Fibroblast of lung (primary cell): ENCODE measurements around the gene ANK2. TPM values are rescaled to one million over a fixed set of nuclear protein-coding genes. Genes with fewer than 3 reads are reported as not detected.

Experiments used
- DNase-seq, 2 donors: peaks; one replicate each; pipeline versions ENCODE4 v3.0.0 to v3.0.0-alpha.2; 2010; ENCODE audit warnings: low read depth in 2 of 2
- H2AFZ ChIP-seq: 2 replicates; pipeline ENCODE4 v1.5.1; 2012; ENCODE audit warnings: low read length, control low read depth, inconsistent platforms
- H3K27ac ChIP-seq: 2 replicates; pipeline ENCODE4 v1.5.1; 2011; ENCODE audit warnings: low read length, control low read depth; ENCODE audit not compliant: insufficient read depth
- H3K27me3 ChIP-seq: 2 replicates; pipeline ENCODE4 v1.5.1; 2011; ENCODE audit warnings: mild to moderate bottlenecking, low read length; ENCODE audit not compliant: control insufficient read depth, insufficient read depth
- H3K36me3 ChIP-seq: 2 replicates; pipeline ENCODE4 v1.5.1; 2011; ENCODE audit warnings: low read length; ENCODE audit not compliant: control insufficient read depth, insufficient read depth
- H3K4me1 ChIP-seq: 2 replicates; pipeline ENCODE4 v1.5.1; 2011; ENCODE audit warnings: low read length; ENCODE audit not compliant: control insufficient read depth, insufficient read depth; ENCODE audit errors: extremely low read depth
- H3K4me2 ChIP-seq: 2 replicates; pipeline ENCODE4 v1.5.1; 2011; ENCODE audit warnings: low read length, control low read depth; ENCODE audit not compliant: insufficient read depth; ENCODE audit errors: extremely low read depth
- H3K4me3 ChIP-seq, 4 experiments: fragments of 200-600 bp in 1 of 4; sonication (generic) in 1 of 4; replicated peaks in 1 of 4; 2 replicates each; pipeline ENCODE4 v1.5.1; 2011 to 2016; ENCODE audit warnings: low read length in 4 of 4, low read depth in 3 of 4, mild to moderate bottlenecking in 3 of 4, control low read depth in 2 of 4, inconsistent platforms in 1 of 4, mixed read lengths in 1 of 4; ENCODE audit not compliant: insufficient read depth in 1 of 4; ENCODE audit errors: control extremely low read depth in 1 of 4
- H3K79me2 ChIP-seq: 2 replicates; pipeline ENCODE4 v1.5.1; 2012; ENCODE audit warnings: mild to moderate bottlenecking, low read length, inconsistent platforms; ENCODE audit not compliant: control insufficient read depth, insufficient read depth
- H3K9ac ChIP-seq: 2 replicates; pipeline ENCODE4 v1.5.1; 2011; ENCODE audit warnings: mild to moderate bottlenecking, low read length, control low read depth; ENCODE audit not compliant: insufficient read depth
- H3K9me3 ChIP-seq: 2 replicates; pipeline ENCODE4 v1.5.1; 2012; ENCODE audit warnings: low read depth, low read length; ENCODE audit not compliant: control insufficient read depth, insufficient read depth
- H4K20me1 ChIP-seq: 2 replicates; pipeline ENCODE4 v1.5.1; 2011; ENCODE audit warnings: low read length; ENCODE audit not compliant: control insufficient read depth, insufficient read depth; ENCODE audit errors: extremely low read depth
- CTCF ChIP-seq, 2 donors: IDR thresholded peaks in 1 of 2; conservative IDR thresholded peaks in 1 of 2; 1 replicate in 1 of 2; 2 replicates in 1 of 2; pipeline ENCODE4 v1.5.1; 2011 to 2012; ENCODE audit warnings: low read length in 2 of 2, control low read depth in 1 of 2, inconsistent platforms in 1 of 2, low read depth in 1 of 2, mild to moderate bottlenecking in 1 of 2
- EZH2 ChIP-seq: IDR thresholded peaks from 2 replicates; pipeline ENCODE4 v1.5.1; 2012; ENCODE audit warnings: low read length, control low read depth, mild to moderate bottlenecking; ENCODE audit errors: missing control alignments
- polyA plus RNA-seq, 2 donors: library from polyadenylated mRNA; depleted of rRNA in 1 of 2; stranded (reverse) in 1 of 2; unstranded in 1 of 2; fragments of >200 nt; gene quantifications; 2 replicates each; pipeline ENCODE4 v1.2.1, GENCODE V29; 2011 to 2012; ENCODE audit warnings: missing spikeins in 1 of 2
- total RNA-seq: library from RNA; depleted of rRNA; stranded (reverse); fragments of >200 nt; gene quantifications from 2 replicates; pipeline ENCODE4 v1.2.1, GENCODE V29; 2014

The ANK2 gene
- total and polyA plus RNA-seq, 2 donors (not counting 1 experiment from before 2014, with no cell fraction given) = 10.9 to 95.1 TPM

GRCh38 chr4:113078066-113078465 lies 28.6 kb downstream of the ANK2 start:
- no peak overlapping the region for H3K4me3 ChIP-seq
- no peaks in the 10 kb centered on the region for H3K9me3 ChIP-seq
- no peaks in the 10 kb centered on the region for H3K36me3 ChIP-seq
- H3K27ac ChIP-seq = no peak overlapping the region
- H3K27me3 ChIP-seq = no peaks in the 10 kb centered on the region
- no peak for DNase-seq
- no peak overlapping the region for H2AFZ ChIP-seq
- H3K79me2 ChIP-seq = no peaks in the 10 kb centered on the region
- TF ChIP-seq EZH2 (no peak), CTCF (conservative IDR thresholded peaks at IDR 0.05 in 1 of 2, IDR thresholded peaks at IDR 0.05 in 1 of 2; ENCODE audit: low read depth in 1 of 2, low read length in 2 of 2) (no peak)
- H3K9ac ChIP-seq = no peak overlapping the region
- H3K4me2 ChIP-seq = no peak overlapping the region
- H3K4me1 ChIP-seq = no peaks in the 10 kb centered on the region
- H4K20me1 ChIP-seq = no peaks in the 10 kb centered on the region

GRCh38 chr4:113080050-113080449 lies 30.6 kb downstream of the ANK2 start:
- Histone ChIP-seq H3K9me3 (no peaks in the 10 kb centered on the region), H3K4me2 (no peak overlapping the region), H3K4me3 (no peak overlapping the region), H2AFZ (no peak overlapping the region), H3K4me1 (no peaks in the 10 kb centered on the region), H4K20me1 (no peaks in the 10 kb centered on the region), H3K79me2 (no peaks in the 10 kb centered on the region), H3K27ac (no peak overlapping the region), H3K27me3 (no peaks in the 10 kb centered on the region), H3K9ac (no peak overlapping the region), H3K36me3 (no peaks in the 10 kb centered on the region)
- DNase-seq = peak in 1 of 2 donors; percentile 11
- no peak for TF ChIP-seq CTCF (conservative IDR thresholded peaks at IDR 0.05 in 1 of 2, IDR thresholded peaks at IDR 0.05 in 1 of 2; ENCODE audit: low read depth in 1 of 2, low read length in 2 of 2)
- no peak for TF ChIP-seq EZH2

GRCh38 chr4:113080624-113081023 lies 31.2 kb downstream of the ANK2 start:
- Histone ChIP-seq H3K4me1 (no peaks in the 10 kb centered on the region), H2AFZ (no peak overlapping the region), H3K4me2 (no peak overlapping the region), H3K9me3 (no peaks in the 10 kb centered on the region), H3K27me3 (no peaks in the 10 kb centered on the region), H3K9ac (no peak overlapping the region), H3K4me3 (no peak overlapping the region), H3K27ac (no peak overlapping the region), H3K79me2 (no peaks in the 10 kb centered on the region), H3K36me3 (no peaks in the 10 kb centered on the region), H4K20me1 (no peaks in the 10 kb centered on the region)
- DNase-seq = no peak
- no peak for TF ChIP-seq CTCF (conservative IDR thresholded peaks at IDR 0.05 in 1 of 2, IDR thresholded peaks at IDR 0.05 in 1 of 2; ENCODE audit: low read depth in 1 of 2, low read length in 2 of 2)
- TF ChIP-seq EZH2 = no peak
